Measurements from ENCODE around the gene SLC44A1. TPM values are rescaled to one million over a fixed set of nuclear protein-coding genes. Genes with fewer than 3 reads are reported as not detected.

The SLC44A1 gene
- total RNA-seq, 6 donors from 2014 or later = 15.7 to 62.2 (median 44.6) TPM

DNA sequence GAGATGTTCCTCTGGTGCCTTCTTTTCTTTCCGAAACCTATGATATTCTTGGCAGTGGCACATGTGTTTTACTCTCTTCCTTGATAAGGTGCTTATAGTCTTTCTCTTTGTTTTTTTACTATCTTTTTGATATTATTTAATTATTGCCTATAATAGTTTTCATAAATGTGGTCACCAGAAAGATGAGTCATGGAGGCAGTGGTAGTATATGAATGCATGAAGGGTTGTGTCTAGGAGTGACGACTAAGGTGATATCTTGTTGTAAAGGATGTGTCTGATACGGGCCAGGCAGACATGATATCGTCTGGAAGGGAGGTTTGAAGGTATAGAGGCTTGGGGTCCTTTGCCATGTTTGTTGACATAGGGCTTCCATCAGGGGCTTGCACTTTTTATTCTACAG, 36.8 kb downstream of the SLC44A1 start:
- 95 to 100% methylated on average over 4 of the region's 4 CpGs for WGBS, 2 donors
- no peaks in the 10 kb centered on the region for H3K4me1 ChIP-seq
- ATAC-seq (ENCODE audit: low FRiP score in 2 of 2) (no peak), DNase-seq (no peak)
- no peak overlapping the region for H3K4me3 ChIP-seq
- no peaks in the 10 kb centered on the region for H3K36me3 ChIP-seq
- no peaks in the 10 kb centered on the region for H3K27me3 ChIP-seq
- TF ChIP-seq POLR2A (IDR thresholded peaks at IDR 0.05) = no peak
- no peak for TF ChIP-seq EP300 (IDR thresholded peaks at IDR 0.05)
- TF ChIP-seq POLR2AphosphoS5 (IDR thresholded peaks at IDR 0.05) = no peak
- TF ChIP-seq CTCF (IDR thresholded peaks at IDR 0.05) = no peak
- no peak overlapping the region for H3K27ac ChIP-seq
- no peaks in the 10 kb centered on the region for H3K9me3 ChIP-seq

- Histone ChIP-seq H3K27ac (no peak overlapping the region), H3K4me3 (no peak overlapping the region), H3K36me3 (no peaks in the 10 kb centered on the region), H3K4me1 (no peaks in the 10 kb centered on the region), H3K27me3 (no peaks in the 10 kb centered on the region), H3K9me3 (no peaks in the 10 kb centered on the region)
- DNase-seq (no peak), ATAC-seq (ENCODE audit: low FRiP score in 2 of 2) (no peak)
- 100% methylated on average over 1 of the region's 1 CpG for WGBS, 2 donors
- TF ChIP-seq EP300 (IDR thresholded peaks at IDR 0.05) (no peak), POLR2A (IDR thresholded peaks at IDR 0.05) (no peak)
These were observed 37.5 kb downstream of the SLC44A1 start for GRCh38 chr9:105281926-105282325.

GRCh38 chr9:105282870-105283621, 38.6 kb downstream of the SLC44A1 start:
- Histone ChIP-seq H3K9me3 (no peaks in the 10 kb centered on the region), H3K4me3 (no peak overlapping the region), H3K4me1 (no peaks in the 10 kb centered on the region), H3K36me3 (no peaks in the 10 kb centered on the region), H3K27me3 (no peaks in the 10 kb centered on the region), H3K27ac (no peak overlapping the region)
- DNase-seq = no peak
- WGBS, 2 donors = 83 to 85% methylated on average over 7 of the region's 7 CpGs
- TF ChIP-seq POLR2A (IDR thresholded peaks at IDR 0.05) (no peak), POLR2AphosphoS5 (IDR thresholded peaks at IDR 0.05) (no peak)
- ATAC-seq (ENCODE audit: low FRiP score in 2 of 2) = no peak

DNA sequence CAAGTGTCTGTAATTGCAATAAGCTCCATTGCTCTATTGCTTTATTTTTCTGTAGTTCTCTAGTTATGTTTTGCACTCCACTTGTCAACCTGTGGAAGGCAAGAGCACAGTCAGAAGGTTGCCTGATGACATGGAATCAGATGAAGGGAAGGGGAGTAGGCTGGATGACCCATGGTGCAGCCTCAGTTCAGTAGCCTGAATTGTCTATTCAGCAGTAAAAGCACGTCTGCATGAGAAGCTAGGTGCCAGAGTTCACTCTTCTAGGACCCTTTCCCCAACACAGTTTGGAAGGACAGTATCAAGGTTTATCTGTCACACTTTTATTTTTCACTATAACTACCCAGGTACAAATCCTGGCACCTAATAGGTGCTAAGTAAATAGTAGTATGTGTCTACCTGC, 39.3 kb downstream of the SLC44A1 start:
- 88 to 100% methylated on average over 1 of the region's 1 CpG for WGBS, 2 donors
- no peak for TF ChIP-seq EP300 (IDR thresholded peaks at IDR 0.05)
- no peak for TF ChIP-seq POLR2AphosphoS5 (IDR thresholded peaks at IDR 0.05)
- no peak for TF ChIP-seq CTCF (IDR thresholded peaks at IDR 0.05)
- TF ChIP-seq POLR2A (IDR thresholded peaks at IDR 0.05) = no peak
- DNase-seq (no peak), ATAC-seq (ENCODE audit: low FRiP score in 2 of 2) (no peak)
- Histone ChIP-seq H3K4me1 (no peaks in the 10 kb centered on the region), H3K4me3 (no peak overlapping the region), H3K27ac (no peak overlapping the region), H3K36me3 (no peaks in the 10 kb centered on the region), H3K27me3 (no peaks in the 10 kb centered on the region), H3K9me3 (no peaks in the 10 kb centered on the region)

DNA sequence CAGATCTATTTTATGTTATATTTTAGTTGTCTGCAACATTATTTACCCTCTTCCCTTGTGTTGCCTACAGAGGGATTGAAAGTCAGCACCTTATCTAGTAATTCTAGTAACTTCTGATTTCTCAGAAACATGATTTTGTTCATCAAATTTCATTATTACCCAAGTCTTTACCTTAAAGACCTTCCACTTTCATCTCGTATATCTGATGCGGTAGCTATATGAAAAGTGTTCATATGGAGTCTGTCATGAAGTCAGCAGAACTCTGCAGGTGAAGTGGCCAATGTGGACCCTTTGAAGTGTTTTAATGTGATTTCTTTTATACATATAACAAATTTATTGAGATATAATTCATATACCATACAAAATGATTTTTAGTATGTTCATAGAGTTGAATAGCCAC, 40.0 kb downstream of the SLC44A1 start:
- Histone ChIP-seq H3K36me3 (no peaks in the 10 kb centered on the region), H3K9me3 (no peaks in the 10 kb centered on the region), H3K27ac (no peak overlapping the region), H3K27me3 (no peaks in the 10 kb centered on the region), H3K4me3 (no peak overlapping the region), H3K4me1 (no peaks in the 10 kb centered on the region)
- ATAC-seq (ENCODE audit: low FRiP score in 2 of 2) (no peak), DNase-seq (no peak)
- 81 to 91% methylated on average over 2 of the region's 2 CpGs for WGBS, 2 donors
- no peak for TF ChIP-seq POLR2AphosphoS5 (IDR thresholded peaks at IDR 0.05)
- no peak for TF ChIP-seq CTCF (IDR thresholded peaks at IDR 0.05)
- TF ChIP-seq EP300 (IDR thresholded peaks at IDR 0.05) = no peak

DNA sequence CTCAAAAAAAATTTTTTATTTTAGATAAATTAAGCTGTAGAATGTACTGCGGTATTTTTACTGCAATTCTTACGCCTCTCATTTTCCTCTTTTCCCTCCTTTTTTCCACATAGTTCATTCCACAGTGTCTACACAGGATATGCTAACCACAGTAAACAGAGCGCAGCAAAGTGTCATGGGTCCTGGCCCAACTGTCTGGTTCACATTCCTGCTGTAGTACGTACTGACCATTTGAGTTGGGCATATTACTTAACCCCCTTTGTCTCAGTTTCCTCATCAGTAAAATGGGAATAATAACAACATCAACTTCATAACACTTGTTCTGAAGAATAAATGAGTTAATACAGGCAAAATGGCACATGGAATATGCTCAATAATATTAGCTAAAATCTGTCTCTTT, 41.6 kb downstream of the SLC44A1 start:
- no peak for TF ChIP-seq EP300 (IDR thresholded peaks at IDR 0.05)
- TF ChIP-seq CTCF (IDR thresholded peaks at IDR 0.05) = no peak
- no peak for TF ChIP-seq POLR2A (IDR thresholded peaks at IDR 0.05)
- no peak for TF ChIP-seq POLR2AphosphoS5 (IDR thresholded peaks at IDR 0.05)
- DNase-seq = no peak
- no peak overlapping the region for H3K27ac ChIP-seq
- H3K4me3 ChIP-seq = no peak overlapping the region
- no peaks in the 10 kb centered on the region for H3K36me3 ChIP-seq
- 89 to 92% methylated on average over 4 of the region's 4 CpGs for WGBS, 2 donors
- peaks cover 0 to 10% (median 8%) of the 10 kb centered on the region in 4 donors for H3K4me1 ChIP-seq
- no peaks in the 10 kb centered on the region for H3K27me3 ChIP-seq
- H3K9me3 ChIP-seq = no peaks in the 10 kb centered on the region
- ATAC-seq (ENCODE audit: low FRiP score in 2 of 2) = no peak

All from upper lobe of left lung (tissue), 6 donors.